Measurements from ENCODE around the gene ASGR2.
"Not testable (repeated sequence)": the region's sequence is repeated elsewhere in the genome, so short reads cannot be mapped to it uniquely, and the experiment has no call there.

Gene ASGR2, protein sequence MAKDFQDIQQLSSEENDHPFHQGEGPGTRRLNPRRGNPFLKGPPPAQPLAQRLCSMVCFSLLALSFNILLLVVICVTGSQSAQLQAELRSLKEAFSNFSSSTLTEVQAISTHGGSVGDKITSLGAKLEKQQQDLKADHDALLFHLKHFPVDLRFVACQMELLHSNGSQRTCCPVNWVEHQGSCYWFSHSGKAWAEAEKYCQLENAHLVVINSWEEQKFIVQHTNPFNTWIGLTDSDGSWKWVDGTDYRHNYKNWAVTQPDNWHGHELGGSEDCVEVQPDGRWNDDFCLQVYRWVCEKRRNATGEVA

DNA sequence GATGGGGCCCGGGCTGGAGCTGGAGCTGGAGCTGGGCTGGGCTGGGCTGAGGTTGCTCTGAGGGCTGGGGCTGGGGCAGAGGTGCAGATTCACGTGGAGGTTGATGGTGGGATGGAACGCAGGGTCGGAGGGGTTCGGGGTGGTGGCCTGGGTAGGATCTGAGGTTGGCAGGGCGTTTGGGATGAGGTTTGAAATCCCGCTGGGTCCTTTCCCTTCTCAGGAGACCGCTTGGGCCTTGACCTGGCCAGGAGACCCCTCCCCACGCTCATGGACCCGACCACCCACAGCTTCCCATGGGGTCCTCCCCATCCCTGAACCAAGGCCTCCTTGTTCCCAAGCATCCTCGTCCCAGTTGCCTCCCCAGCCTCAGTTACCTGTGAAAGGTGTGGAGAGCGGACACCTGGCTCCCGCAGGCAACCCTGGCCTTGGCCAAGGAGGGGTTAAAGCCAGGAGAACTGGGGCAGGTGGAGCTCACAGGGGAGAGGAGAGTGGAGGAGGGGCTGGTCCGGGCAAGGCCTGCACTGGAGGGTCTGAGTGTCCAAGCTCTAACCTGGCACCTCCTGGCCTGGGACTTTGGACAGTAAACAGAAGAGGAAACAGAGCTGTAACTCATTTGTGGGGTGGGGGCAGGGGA, at the start of gene ASGR2:
TSS of gene ASGR2 (minus strand) at position 582 of the 634 bp plus-strand sequence. CDS start 582 bp downstream, outside the sequence.
- no peak for DNase-seq

DNA sequence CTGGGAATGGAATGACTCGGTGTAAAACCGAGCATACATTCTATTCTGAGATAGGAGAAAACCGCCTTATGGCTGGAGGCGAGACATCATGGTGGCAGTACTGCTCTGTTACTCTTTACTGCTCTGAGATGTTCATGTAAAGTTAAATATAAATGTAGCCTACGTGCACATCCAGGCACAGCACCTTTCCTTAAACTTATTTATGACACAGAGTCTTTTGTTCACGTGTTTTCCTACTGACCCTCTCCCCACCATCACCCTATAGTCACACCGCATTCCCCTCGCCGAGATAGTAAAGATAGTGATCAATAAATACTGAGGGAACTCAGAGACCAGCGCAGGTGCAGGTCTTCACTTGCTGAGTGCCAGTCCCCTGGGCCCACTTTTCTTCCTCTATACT, 44.9 kb upstream of the ASGR2 start:
- not testable (repeated sequence) for DNase-seq

GRCh38 chr17:7158424-7158823, 43.8 kb upstream of the ASGR2 start:
- DNase-seq, result not testable (repeated sequence)

DNA sequence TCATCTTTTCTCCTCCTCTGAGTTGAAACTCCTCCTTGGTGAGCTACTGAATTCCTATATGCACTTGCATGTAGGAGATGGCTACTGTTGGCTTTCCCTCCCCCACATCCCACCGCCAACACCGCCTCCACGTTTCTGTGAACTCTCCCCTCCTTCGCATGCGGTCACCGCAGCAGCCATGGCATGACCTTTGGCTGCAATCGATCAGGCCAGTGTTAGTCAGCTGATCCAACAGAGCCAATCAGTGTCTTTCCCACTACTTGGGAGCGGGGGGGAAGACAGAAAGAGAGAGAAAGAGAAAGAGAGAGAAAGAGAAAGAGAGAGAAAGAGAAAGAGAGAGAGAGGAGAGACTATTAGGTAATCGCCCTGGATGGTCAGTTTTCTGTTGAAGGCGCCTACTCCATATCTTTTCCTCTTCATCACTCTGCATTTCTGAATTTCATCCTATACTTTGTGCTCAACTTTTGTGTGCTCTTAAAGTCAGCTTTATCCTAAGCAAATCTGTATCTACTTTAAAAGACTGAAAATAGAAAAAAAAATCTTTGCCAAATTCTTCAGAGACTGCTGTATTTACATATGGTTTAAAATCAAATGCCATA, 41.8 kb upstream of the ASGR2 start:
- DNase-seq, result no peak

- no peak for DNase-seq
These were observed 33.1 kb upstream of the ASGR2 start for GRCh38 chr17:7147772-7148171.

- DNase-seq, result no peak
These were observed 31.5 kb upstream of the ASGR2 start for GRCh38 chr17:7146115-7146514.

DNA sequence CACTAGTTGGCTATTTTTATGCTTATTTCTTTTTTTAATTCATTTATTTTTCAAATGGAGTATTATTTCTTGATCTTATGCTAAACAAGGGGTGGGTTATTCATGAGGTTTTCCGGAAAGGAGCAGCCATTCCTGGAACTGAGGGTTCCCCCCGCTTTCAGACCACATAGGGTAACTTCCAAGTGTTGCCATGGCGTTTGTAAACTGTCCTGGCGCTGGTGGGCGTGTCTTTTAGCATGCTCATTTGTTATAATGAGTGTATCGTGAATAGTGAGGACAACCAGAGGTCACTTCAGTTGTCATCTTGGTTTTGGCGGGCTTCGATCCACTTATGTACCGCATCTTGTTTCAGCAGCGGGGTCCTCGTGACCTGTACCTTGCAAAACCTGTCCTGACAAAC, 29.6 kb upstream of the ASGR2 start:
- no peak for DNase-seq

GRCh38 chr17:7141824-7142223, 27.2 kb upstream of the ASGR2 start:
- DNase-seq, result no peak

- no peak for DNase-seq
These were observed 24.8 kb upstream of the ASGR2 start for GRCh38 chr17:7139400-7139799.

DNA sequence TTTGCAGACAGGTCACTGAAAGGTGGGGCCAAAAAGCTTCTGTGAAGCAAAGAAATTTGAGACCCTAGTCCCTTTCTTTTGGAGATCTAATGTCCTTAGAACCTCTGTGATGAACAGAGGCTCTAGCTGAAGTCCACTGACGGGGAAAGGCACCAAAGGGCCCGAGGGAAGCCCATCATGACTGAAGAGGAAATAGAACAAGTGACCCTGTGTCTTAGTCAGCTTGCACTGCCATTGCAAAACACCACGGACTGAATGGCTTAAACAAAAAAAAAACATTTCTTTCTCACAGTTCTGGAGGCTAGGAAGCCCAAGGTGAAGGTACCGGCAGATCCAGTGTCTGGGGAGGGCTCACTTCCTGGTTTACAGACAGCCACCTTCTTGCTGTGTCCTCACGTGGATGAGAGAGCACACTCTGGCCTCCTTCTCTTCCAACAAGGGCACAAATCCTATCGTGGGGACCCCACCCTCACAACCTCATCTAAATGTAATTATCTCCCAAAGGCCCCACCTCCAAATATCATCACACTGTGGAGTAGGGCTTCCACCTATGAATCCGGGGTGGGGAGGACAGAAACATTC, 24.3 kb upstream of the ASGR2 start:
- DNase-seq, result no peak

DNA sequence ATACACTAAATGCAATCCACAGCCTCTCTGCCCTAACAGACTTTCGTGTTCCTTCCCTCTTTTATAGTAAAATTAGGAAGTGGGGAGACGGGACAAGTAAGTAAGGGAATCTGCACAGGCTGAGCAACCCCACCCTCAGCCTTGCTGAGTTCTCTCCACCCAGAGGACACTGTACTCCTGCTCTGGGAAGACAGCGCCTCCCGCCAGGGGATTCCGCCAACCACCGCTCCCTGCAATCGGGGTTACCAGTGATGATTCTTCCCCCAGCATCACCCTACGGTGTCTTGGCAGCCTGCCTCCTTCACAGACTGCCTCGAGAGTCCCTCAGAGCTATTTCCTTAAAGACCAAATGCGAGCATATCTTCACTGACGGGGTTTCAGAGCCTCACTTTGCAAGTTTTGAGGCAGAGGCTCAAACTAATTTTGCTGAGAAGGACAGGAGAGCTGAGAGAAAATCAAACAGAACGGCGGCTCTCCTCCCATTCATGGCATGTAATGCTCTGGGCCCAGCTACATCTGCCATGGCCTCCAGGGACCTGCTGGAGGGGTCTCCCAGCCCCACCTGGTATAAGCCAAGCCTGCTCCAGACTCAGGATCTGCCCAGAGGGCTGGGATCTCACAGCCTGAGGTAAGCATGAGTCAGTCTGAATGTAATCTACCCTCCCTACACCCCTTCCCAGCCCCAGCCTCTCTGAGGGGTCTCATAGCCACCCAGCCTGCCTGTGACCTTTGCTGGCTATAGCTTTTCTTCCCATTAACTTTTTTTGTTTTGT, 22.7 kb upstream of the ASGR2 start:
- no peak for DNase-seq

DNA sequence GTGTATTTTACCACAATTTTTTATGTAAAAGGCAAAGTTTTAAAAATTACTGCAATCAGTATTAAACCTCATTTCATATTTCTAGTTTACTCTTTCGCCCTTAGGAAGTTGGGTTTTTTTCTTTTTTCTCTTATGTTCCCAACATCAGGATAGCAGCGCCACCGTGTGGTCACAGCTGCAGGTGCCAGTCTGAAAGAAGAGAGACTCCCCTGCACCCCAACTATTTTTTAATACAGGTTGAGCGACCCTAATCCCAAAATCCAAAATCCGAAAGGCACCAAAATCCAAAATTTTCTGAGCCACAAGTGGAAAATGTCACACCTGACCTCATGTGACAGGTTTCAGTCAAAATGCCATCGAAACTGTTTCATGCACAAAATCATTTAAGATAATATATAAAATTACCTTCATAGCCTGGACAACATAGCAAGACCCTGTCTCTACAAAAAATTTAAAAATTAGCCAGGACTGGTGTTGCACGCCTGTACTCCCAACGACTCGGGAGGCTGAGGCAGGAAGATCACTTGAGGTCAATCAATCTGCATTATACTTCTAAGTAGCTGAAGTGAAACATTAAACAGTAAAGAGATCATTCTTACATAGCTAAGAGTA, 21.8 kb upstream of the ASGR2 start:
- DNase-seq, result peak; percentile 88

DNA sequence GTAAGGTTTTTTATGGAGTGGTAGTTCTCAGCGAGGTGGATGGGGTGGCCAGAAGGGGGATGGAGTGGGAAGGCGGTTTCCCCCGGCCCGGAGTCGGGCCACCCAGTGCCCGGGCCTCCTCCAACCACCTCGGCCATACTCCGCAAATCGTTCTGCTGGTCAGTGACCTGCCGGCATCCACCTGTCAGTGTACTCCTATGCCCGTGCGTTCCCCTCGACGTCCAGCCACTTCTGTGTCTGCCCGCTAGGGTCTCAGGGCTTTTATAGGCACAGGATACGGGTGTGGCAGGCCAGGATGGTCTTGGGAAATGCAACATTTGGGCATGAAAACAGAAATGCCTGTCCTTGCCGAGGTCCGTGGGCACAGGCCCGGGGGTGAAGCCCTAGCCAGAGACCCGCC, 19.3 kb upstream of the ASGR2 start:
- no peak for DNase-seq

DNA sequence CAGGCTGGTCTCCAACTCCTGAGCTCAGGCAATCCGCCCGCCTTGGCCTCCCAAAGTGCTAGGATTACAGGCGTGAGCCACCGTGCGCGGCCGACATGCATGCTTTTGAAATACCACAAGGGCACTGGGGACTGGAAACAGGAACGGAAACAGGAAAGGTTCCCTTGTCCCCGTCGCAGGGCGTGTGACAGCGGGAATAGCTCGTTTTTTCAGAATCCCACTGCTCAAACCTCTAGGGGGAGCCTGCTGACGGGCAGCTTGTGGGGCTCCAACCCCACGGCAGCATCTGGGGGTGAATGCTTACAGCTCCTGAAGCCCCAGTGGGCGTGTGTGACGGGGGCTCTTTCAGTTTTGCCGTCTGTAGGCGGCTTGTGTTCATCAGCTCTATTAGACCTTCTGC, 18.8 kb upstream of the ASGR2 start:
- peak; percentile 45 for DNase-seq

DNA sequence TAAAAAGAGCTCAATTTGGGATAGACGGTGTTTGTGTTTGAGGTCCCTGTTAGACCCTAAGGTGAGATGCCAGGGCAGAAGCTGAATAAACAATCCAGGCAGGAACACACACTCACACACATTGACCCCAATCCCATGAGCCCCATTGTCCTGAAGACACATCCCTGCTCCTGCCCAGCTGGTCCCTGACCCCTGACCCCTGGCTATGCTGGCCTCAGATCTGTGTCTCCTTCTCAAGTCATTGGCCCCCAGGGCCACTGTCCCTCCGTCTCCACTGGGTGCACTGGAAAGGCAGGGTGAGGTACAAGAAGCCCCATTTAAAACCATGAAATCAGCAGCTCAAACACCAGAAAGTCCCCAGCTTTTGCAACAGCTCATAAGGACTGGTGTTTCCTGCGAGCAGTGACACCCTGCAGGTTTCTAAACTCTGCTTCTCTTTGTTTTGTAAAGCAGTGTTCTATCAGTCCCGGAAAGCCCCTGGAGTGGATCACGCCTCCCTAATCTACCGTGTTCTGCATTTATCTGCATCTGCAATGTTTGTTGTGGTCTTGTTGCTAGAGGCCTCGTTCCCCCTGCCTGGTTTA, 18.0 kb upstream of the ASGR2 start:
- peak; percentile 58 for DNase-seq

- no peak for DNase-seq
These were observed 16.8 kb upstream of the ASGR2 start for GRCh38 chr17:7131423-7131791.

DNA sequence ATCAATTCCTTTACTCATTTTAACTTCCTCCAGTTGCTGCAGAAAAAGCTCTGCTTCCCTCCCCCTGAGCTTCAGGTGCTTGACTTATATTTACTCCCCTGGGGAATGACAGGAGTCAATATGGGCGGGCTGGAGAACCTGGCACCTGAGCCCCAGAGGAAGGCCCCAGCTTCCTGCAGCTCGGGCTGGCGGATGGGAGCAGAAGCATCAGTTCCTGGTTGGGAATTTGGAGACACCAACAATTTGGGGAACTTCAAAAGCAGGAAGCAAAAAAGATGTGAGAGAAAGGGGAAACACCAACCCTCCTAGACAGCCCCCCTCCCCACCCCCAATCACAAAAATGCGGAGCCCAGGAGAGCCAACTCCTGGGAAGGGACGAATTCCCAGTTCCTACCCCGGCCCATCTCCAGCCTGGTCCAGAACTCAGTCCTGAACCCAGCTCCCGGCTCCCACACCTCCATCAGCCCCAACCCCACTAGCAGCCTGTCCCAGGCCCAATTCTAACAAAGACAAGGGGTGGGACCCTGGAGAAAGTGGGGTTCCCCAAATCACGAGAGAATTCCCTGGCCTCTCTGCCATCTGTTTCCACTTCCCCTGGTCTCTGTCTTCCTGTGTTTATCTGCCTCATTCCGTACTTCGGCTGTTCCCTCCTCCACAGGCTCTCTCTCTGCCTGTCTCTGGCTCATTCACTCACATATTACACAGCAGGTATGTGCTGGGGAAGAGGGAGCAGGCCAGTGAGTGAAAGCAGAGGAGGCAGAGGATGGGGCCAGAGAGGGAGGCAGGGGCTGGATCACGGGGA, 16.2 kb upstream of the ASGR2 start:
- no peak for DNase-seq

- no peak for DNase-seq
These were observed 14.7 kb upstream of the ASGR2 start for GRCh38 chr17:7129311-7129710.

- no peak for DNase-seq
These were observed 13.5 kb upstream of the ASGR2 start for GRCh38 chr17:7128160-7128559.

- not testable (repeated sequence) for DNase-seq
These were observed 12.9 kb upstream of the ASGR2 start for GRCh38 chr17:7127501-7127900.

- DNase-seq, result not testable (repeated sequence)
These were observed 11.8 kb upstream of the ASGR2 start for GRCh38 chr17:7126386-7126785.

Data from CD4-positive, alpha-beta T cell treated with Interleukin-6 for 4 hours (primary cell).